Heart left ventricle (tissue), 13 donors: ENCODE measurements around the gene MYLK4.

Experiments used
- CTCF ChIP-seq, 12 donors: fragments of 200-600 bp; sonication (generic) in 4 of 12; IDR thresholded peaks; one replicate each; pipeline versions ENCODE4 v1.5.0 to v1.8.0; 2018 to 2022; ENCODE audit warnings: antibody characterized with exemption in 12 of 12, mild to moderate bottlenecking in 5 of 12
- POLR2A ChIP-seq, 2 donors: fragments of 450-650 bp; IDR thresholded peaks; one replicate each; pipeline ENCODE4 v1.6.1; 2017; ENCODE audit warnings: antibody characterized with exemption in 2 of 2, mild to moderate bottlenecking in 2 of 2, moderate library complexity in 2 of 2
- donor health status: ischemic (EF 13 %, LVEDD 7.1; RV severe dilation, severe dysfunction).
- donor health status: DM: no; HTN: yes; CAD: no.
- donor health status: DM: no; HTN: no; CAD: no.
- donor health status: ischemic (EF 25% LVEDD 6.9; RV normal size, moderate dysfunction).
- donor health status: ischemic (EF 25% LVEDD 5.7; RV mildly dilated, moderate dysfunction).
- donor health status: ischemic (EF 35%, LVEDD 5.7; RV mildly dilated, moderate dysfunction).
- donor health status: nonischemic (EF 11% LVEDD 7.7; RV severe dilation, severe dysfunction).
- donor health status: DM: yes; HTN: yes; CAD: no.
- donor health status: PGD.
- donor health status: ischemic (EF 29% LVEDD 5.4; RV normal size, mild dysfunction).
- donor health status: nonischemic (EF 23%, LVEDD 6.1; RV moderate dilation, normal function).

- TF ChIP-seq POLR2A (IDR thresholded peaks at IDR 0.05) (no peak), CTCF (IDR thresholded peaks at IDR 0.05) (peak in 4 of 12 donors; percentile 9 to 25 (median 22))
Measured at GRCh38 chr6:2744209-2744771, 6.4 kb downstream of the MYLK4 start.
